ENCODE measurements around the gene VOPP1.

The VOPP1 gene

GRCh38 chr7:55508221-55509011 lies 63.9 kb downstream of the VOPP1 start:
- no peak for DNase-seq

- DNase-seq, result no peak
These were observed 64.6 kb downstream of the VOPP1 start for GRCh38 chr7:55507743-55508142.

GRCh38 chr7:55504967-55505658 lies 67.2 kb downstream of the VOPP1 start:
- DNase-seq, result no peak

- DNase-seq, result peak; percentile 33
These were observed 68.0 kb downstream of the VOPP1 start for GRCh38 chr7:55504093-55504859.

- no peak for DNase-seq
These were observed 69.4 kb downstream of the VOPP1 start for GRCh38 chr7:55502858-55503440.

GRCh38 chr7:55502124-55502857 lies 70.0 kb downstream of the VOPP1 start:
- DNase-seq, result no peak

GRCh38 chr7:55501611-55502010 lies 70.7 kb downstream of the VOPP1 start:
- no peak for DNase-seq

GRCh38 chr7:55500117-55500756 lies 72.1 kb downstream of the VOPP1 start:
- DNase-seq, result no peak

GRCh38 chr7:55499591-55499990 lies 72.7 kb downstream of the VOPP1 start:
- DNase-seq, result no peak

GRCh38 chr7:55498770-55499169 lies 73.5 kb downstream of the VOPP1 start:
- DNase-seq, result no peak

- DNase-seq, result no peak
These were observed 74.2 kb downstream of the VOPP1 start for GRCh38 chr7:55498142-55498541.

- DNase-seq, result no peak
These were observed 74.8 kb downstream of the VOPP1 start for GRCh38 chr7:55497521-55497920.

GRCh38 chr7:55496906-55497305 lies 75.4 kb downstream of the VOPP1 start:
- no peak for DNase-seq

GRCh38 chr7:55494951-55495350 lies 77.4 kb downstream of the VOPP1 start:
- no peak for DNase-seq

GRCh38 chr7:55493408-55493807 lies 78.9 kb downstream of the VOPP1 start:
- no peak for DNase-seq

GRCh38 chr7:55491346-55491745 lies 81.0 kb downstream of the VOPP1 start:
- no peak for DNase-seq

- DNase-seq, result no peak
These were observed 82.2 kb downstream of the VOPP1 start for GRCh38 chr7:55490099-55490498.

- DNase-seq, result no peak
These were observed 82.8 kb downstream of the VOPP1 start for GRCh38 chr7:55489552-55489951.

GRCh38 chr7:55488804-55489340 lies 83.4 kb downstream of the VOPP1 start:
- DNase-seq, result no peak

GRCh38 chr7:55488216-55488615 lies 84.1 kb downstream of the VOPP1 start:
- no peak for DNase-seq

GRCh38 chr7:55486991-55487390 lies 85.3 kb downstream of the VOPP1 start:
- DNase-seq, result no peak

- DNase-seq, result no peak
These were observed 86.1 kb downstream of the VOPP1 start for GRCh38 chr7:55486192-55486590.
